Stimulated activated CD8-positive, alpha-beta memory T cell treated with anti-CD3 and anti-CD28 coated beads, Interleukin-15, amount 100 ng/mL, for 24 hours (primary cell): Measurements from ENCODE around the gene WDR38.

Experiments used
- DNase-seq: peaks from one replicate; pipeline ENCODE4 v3.0.0-alpha.2; 2020; ENCODE audit warnings: low read depth

WDR38 gene

DNA sequence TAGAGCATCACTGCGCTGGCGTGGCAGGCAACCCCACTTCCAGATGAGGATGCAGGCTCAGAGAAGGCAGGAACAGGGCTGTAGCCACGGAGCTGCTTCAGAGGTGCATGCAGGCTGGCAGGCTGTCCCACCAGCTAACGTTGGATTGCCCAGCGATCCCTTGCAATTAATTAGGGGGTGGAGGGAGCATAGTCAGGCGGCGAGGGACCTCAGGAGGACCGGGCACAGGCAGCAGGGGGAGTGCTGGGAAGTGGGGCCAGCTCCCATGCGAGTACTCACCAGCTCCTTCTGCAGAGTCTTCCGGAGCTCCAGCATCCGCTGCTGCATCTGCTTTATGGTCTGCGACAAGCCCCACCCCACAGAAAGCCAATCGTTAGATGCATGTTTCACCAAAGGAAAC lies 29.0 kb downstream of the WDR38 start:
- no peak for DNase-seq

GRCh38 chr9:124884376-124884775 lies 31.1 kb downstream of the WDR38 start:
- DNase-seq: no peak

DNA sequence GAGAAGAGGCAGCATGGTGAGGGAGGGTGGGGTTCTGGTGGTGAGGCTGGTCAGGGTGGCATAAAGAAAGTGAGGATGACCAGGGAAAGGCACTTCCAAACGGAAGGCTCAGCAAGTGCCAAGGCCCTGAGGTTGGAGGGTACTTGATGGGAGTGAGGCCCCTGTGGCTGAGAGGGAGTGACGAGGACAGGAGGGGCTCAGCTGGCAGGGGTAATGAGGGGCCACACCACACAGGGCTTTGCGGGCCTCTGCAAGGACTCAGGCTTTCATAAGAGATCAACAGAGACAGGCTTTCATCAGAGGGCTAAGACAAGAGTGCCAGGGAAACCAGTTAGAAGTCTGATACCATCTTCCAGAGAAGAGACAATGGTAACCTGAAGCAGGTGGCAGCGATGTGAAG lies 32.3 kb downstream of the WDR38 start:
- DNase-seq: no peak

DNA sequence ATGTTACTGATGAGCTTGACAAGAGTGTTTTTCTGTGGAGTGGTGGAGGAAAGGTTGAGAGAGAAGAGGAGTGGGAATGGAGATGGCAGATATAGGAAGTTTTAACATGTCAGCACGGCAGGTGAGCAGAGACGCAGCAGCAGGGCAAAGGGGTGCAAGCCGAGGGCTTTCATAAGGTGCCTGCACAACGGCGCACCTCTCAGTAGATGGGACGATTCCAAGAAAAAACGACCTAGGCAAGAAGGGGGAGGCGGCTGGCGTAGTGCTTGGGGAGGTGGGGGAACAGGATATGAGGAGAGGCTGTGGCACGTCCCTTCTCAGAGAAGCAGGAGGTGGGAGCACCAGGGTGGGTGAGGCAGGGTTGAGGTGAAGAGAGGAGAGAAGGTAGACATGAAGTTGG lies 33.2 kb downstream of the WDR38 start:
- DNase-seq: no peak

DNA sequence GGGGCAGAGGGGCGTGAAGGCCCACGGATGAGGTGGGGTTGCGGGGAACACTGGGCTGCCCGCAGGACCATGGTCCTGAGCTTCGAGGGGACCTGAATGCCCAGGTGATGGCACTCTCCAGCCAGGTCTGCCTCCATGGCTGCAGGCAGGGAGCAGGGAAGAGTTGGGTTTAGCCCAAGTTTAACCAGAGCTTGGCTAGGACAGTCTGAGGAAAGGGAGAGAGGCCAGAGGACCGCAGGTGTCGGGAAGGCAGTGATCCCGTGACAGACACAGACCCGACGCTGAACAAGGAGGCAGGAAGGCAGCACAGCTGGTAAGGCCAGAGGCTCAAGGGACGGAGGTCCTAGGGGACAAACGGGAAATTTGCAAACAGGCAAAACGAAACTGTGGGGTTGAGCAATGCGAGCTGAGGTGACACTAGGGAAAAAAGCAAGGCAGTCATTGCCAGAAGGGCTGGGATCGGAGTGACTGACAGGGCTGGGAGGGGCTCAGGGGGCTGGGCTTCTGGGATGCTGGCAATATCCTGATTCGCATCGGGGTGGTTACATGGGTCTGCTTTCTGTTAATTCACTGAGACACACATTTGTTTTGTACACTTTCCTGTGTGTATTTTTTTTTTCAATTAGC lies 33.7 kb downstream of the WDR38 start:
- DNase-seq: no peak

- no peak for DNase-seq
These were observed 34.6 kb downstream of the WDR38 start for GRCh38 chr9:124887832-124888231.

GRCh38 chr9:124889006-124889405 lies 35.7 kb downstream of the WDR38 start:
- no peak for DNase-seq

DNA sequence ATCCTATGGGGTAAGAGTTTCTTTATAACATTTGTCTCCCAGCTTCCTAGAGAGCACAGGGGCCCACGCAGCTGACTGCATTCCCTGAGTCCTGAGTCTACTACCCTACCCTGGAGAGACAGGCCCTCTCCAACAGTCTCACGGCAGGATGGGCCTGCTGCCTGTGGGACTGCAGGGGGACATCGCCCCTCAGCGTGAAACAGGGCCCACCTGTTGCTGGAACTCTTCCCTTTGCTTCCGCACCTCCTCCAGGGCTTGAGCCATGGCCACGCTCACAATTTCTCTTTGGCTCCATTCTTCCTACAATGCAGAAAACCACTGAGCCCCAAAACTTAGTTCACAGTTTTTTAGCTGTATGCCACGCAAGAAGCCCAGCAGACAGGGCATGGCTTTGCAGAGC lies 36.9 kb downstream of the WDR38 start:
- no peak for DNase-seq

- no peak for DNase-seq
These were observed 40.9 kb downstream of the WDR38 start for GRCh38 chr9:124894035-124894740.

- DNase-seq: no peak
These were observed 41.5 kb downstream of the WDR38 start for GRCh38 chr9:124894741-124895170.

- DNase-seq: no peak
These were observed 44.6 kb downstream of the WDR38 start for GRCh38 chr9:124897570-124898460.

- DNase-seq: no peak
These were observed 46.6 kb downstream of the WDR38 start for GRCh38 chr9:124899845-124900244.

DNA sequence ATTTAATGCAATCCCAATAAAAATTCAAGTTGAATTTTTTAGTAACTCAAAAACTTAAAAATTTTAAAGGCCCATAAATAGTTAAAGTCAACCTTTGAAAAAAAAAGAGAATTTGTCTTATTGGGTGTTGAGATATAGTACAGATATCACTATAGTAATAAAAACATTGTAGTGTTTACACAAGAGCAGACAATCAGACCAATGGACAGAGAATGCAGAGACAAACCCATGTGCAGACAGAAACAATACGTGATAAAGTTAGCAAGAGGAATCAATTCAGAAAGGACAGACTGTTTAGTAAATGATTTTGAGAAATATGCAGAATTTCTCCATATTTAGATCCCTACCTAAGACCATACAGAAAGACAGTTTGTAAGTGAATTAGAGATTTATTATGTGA lies 53.7 kb downstream of the WDR38 start:
- no peak for DNase-seq
